Lower lobe of right lung (tissue), 2 donors: Measurements from ENCODE around the gene PLEKHH3. TPM values are rescaled to one million over a fixed set of nuclear protein-coding genes. Genes with fewer than 3 reads are reported as not detected.

ENCODE experiments used
- ATAC-seq, 2 donors: fragments of 200-7000 bp; cut with Tn5 transposase; one replicate each; pipeline ENCODE4 v1.9.1; 2020 to 2022; ENCODE audit warnings: mild to moderate bottlenecking in 2 of 2, moderate library complexity in 2 of 2
- DNase-seq: peaks from one replicate; pipeline ENCODE4 v3.0.0-alpha.2; 2020
- H3K27ac ChIP-seq: fragments of 200-600 bp; one replicate; pipeline ENCODE4 v1.8.0; 2022
- H3K27me3 ChIP-seq: fragments of 200-600 bp; one replicate; pipeline ENCODE4 v1.8.0; 2022; ENCODE audit warnings: low read depth
- H3K36me3 ChIP-seq: fragments of 200-600 bp; one replicate; pipeline ENCODE4 v1.8.0; 2022; ENCODE audit warnings: mild to moderate bottlenecking
- H3K4me1 ChIP-seq: fragments of 200-600 bp; one replicate; pipeline ENCODE4 v1.8.0; 2022
- H3K4me3 ChIP-seq: fragments of 200-600 bp; one replicate; pipeline ENCODE4 v1.8.0; 2022; ENCODE audit warnings: mild to moderate bottlenecking
- H3K9me3 ChIP-seq: fragments of 200-600 bp; one replicate; pipeline ENCODE4 v1.8.0; 2022
- CTCF ChIP-seq: fragments of 200-600 bp; IDR thresholded peaks from one replicate; pipeline ENCODE4 v1.8.0; 2022; ENCODE audit warnings: antibody characterized with exemption, mild to moderate bottlenecking
- intact Hi-C: fragments of 100-400 bp; cut with DNase I; formaldehyde crosslinking; loops from one replicate; pipeline ENCODE4 v1.11.0; 2022
- long read RNA-seq: library from polyadenylated mRNA; unstranded; transcript quantifications from one replicate; pipeline ENCODE4 v2.0.0, GENCODE V29; 2021
- total RNA-seq: library from RNA; stranded (reverse); fragmentation: NEBNext Ultra II Directional; extraction: Animal tissue kit (Norgen Biotek cat#: 25700); gene quantifications from one replicate; pipeline ENCODE4 v1.2.1, GENCODE V29; 2021
- donor health status: DM: no; HTN: yes; CAD: no; lungs with severe emphysema.

PLEKHH3 gene
- total RNA-seq = 18.3 TPM
- long read RNA-seq, transcript PLEKHH3-204 (13 exons, 2,983 nt) = major isoform, 9 of 46 reads
- long read RNA-seq, transcript PLEKHH3-201 (13 exons, 2,987 nt) = minor isoform, 6 of 46 reads
- long read RNA-seq, partial matches to known transcripts = 9 of 46 reads
- long read RNA-seq, other reads (novel, unspliced or antisense) = 20 of 46 reads

GRCh38 chr17:42676424-42677011, at the start of gene PLEKHH3:
TSS of gene PLEKHH3 (minus strand) at chr17:42676994. CDS start at chr17:42676563, 431 bp downstream.
- Histone ChIP-seq H3K4me3 (peak within 1 kb of the TSS; percentile 95), H3K4me1 (peaks cover 68% of the 10 kb centered on the region)
- ATAC-seq = no peak

GRCh38 chr17:42725143-42725542, 48.3 kb upstream of the PLEKHH3 start:
- TF ChIP-seq CTCF = no peak
- H3K4me3 ChIP-seq = no peak overlapping the region
- intact Hi-C loops = no loop called here
- H3K36me3 ChIP-seq = peaks cover 97% of the 10 kb centered on the region
- DNase-seq (no peak), ATAC-seq (no peak)
- H3K9me3 ChIP-seq = no peaks in the 10 kb centered on the region
- no peaks in the 10 kb centered on the region for H3K27me3 ChIP-seq
- no peaks in the 10 kb centered on the region for H3K4me1 ChIP-seq
- no peak overlapping the region for H3K27ac ChIP-seq

More at GRCh38 chr17:42676424-42677011, at the start of gene PLEKHH3:
- intact Hi-C loops = no loop called here
- H3K36me3 ChIP-seq = peaks cover 24% of the 10 kb centered on the region
- peak within 1 kb of the TSS; percentile 94 for H3K27ac ChIP-seq
- TF ChIP-seq CTCF = peak; percentile 30
- peaks cover 13% of the 10 kb centered on the region for H3K27me3 ChIP-seq
- no peaks in the 10 kb centered on the region for H3K9me3 ChIP-seq
- no peak for DNase-seq

- no peak for TF ChIP-seq CTCF
- H3K27me3 ChIP-seq = no peaks in the 10 kb centered on the region
- intact Hi-C loops = loop anchor here (5.0 kb wide), 1 partner anchor 39 kb away; the partner anchor contains the start of gene RAMP2
- no peak overlapping the region for H3K4me3 ChIP-seq
- ATAC-seq (no peak), DNase-seq (no peak)
- H3K9me3 ChIP-seq = no peaks in the 10 kb centered on the region
- no peak overlapping the region for H3K27ac ChIP-seq
- H3K36me3 ChIP-seq = peaks cover 97% of the 10 kb centered on the region
- H3K4me1 ChIP-seq = no peaks in the 10 kb centered on the region
These were observed 46.8 kb upstream of the PLEKHH3 start for GRCh38 chr17:42723636-42724035.

GRCh38 chr17:42720996-42721583, 44.3 kb upstream of the PLEKHH3 start:
- intact Hi-C loops = loop anchor here (5.0 kb wide), 1 partner anchor 41 kb away; the partner anchor contains the start of gene RAMP2
- ATAC-seq = peak; percentile 76 to 86
- no peak for DNase-seq
- TF ChIP-seq CTCF = peak; percentile 72
- Histone ChIP-seq H3K27me3 (no peaks in the 10 kb centered on the region), H3K9me3 (no peaks in the 10 kb centered on the region), H3K4me1 (no peaks in the 10 kb centered on the region), H3K36me3 (peaks cover 97% of the 10 kb centered on the region), H3K27ac (no peak overlapping the region), H3K4me3 (no peak overlapping the region)

GRCh38 chr17:42709561-42709960, 32.8 kb upstream of the PLEKHH3 start:
- Histone ChIP-seq H3K9me3 (no peaks in the 10 kb centered on the region), H3K27ac (no peak overlapping the region), H3K27me3 (no peaks in the 10 kb centered on the region), H3K4me3 (no peak overlapping the region), H3K36me3 (peaks cover 100% of the 10 kb centered on the region), H3K4me1 (no peaks in the 10 kb centered on the region)
- no peak for TF ChIP-seq CTCF
- ATAC-seq (no peak), DNase-seq (no peak)
- intact Hi-C loops = no loop called here
